Measurements from ENCODE around the gene COL20A1.

The COL20A1 gene

DNA sequence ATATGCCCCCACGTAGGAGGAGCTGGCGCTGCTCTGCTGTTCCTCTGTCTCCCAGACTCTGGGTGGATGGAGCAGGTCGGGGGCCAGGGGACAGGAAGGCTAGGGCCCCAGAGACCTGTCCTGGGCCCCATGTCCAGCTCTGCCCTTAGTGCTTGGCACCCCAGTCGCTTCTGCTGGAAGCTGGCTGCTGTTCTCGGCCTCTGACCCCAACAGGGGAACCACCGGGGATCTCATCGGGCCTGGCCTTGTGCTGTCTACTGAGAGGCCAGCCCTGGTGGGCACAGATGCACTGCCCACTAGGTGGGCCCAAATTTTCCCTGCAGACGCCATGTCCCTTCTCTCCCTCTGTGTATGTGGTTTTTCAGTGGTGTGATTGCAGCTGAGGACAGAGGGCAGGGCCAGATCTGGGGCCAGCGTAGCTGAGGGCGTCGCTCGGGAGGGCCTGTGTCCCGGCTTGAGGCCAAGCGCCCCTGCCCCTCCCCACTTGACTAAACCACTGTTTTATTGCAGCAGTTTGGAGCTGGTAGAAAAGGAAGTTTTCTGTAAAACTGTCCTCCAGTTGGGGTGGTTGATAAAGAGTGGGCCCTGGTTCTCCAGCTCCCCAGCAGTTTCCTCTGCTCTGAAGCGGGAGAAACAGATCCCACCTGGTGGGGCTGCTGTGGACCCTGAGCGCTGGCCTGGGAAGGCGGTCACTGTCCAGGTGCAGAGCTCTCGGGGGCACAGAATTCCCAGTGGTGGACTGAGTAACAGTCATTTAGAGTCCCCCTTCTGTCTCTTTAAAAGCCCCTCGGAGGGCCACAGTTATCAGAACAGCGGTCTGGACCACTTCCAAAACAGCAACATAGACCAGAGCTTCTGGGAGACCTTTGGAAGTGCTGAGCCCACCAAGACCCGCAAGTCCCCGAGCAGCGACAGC, 5.9 kb upstream of the COL20A1 start:
- TF ChIP-seq, protein P1, sequence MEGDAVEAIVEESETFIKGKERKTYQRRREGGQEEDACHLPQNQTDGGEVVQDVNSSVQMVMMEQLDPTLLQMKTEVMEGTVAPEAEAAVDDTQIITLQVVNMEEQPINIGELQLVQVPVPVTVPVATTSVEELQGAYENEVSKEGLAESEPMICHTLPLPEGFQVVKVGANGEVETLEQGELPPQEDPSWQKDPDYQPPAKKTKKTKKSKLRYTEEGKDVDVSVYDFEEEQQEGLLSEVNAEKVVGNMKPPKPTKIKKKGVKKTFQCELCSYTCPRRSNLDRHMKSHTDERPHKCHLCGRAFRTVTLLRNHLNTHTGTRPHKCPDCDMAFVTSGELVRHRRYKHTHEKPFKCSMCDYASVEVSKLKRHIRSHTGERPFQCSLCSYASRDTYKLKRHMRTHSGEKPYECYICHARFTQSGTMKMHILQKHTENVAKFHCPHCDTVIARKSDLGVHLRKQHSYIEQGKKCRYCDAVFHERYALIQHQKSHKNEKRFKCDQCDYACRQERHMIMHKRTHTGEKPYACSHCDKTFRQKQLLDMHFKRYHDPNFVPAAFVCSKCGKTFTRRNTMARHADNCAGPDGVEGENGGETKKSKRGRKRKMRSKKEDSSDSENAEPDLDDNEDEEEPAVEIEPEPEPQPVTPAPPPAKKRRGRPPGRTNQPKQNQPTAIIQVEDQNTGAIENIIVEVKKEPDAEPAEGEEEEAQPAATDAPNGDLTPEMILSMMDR (IDR thresholded peaks at IDR 0.05; ENCODE audit: control insufficient read depth, extremely low read depth, insufficient read depth), result no peak
- DNase-seq (ENCODE audit: low read depth), result no peak
- no peak overlapping the region for H3K4me3 ChIP-seq (ENCODE audit: low read depth, low read length)

- TF ChIP-seq, protein P1 (IDR thresholded peaks at IDR 0.05; ENCODE audit: control insufficient read depth, extremely low read depth, insufficient read depth), result no peak
- H3K4me3 ChIP-seq (ENCODE audit: low read depth, low read length), result no peak overlapping the region
- DNase-seq (ENCODE audit: low read depth), result no peak
These were observed 5.0 kb upstream of the COL20A1 start for GRCh38 chr20:63287697-63288580.

DNA sequence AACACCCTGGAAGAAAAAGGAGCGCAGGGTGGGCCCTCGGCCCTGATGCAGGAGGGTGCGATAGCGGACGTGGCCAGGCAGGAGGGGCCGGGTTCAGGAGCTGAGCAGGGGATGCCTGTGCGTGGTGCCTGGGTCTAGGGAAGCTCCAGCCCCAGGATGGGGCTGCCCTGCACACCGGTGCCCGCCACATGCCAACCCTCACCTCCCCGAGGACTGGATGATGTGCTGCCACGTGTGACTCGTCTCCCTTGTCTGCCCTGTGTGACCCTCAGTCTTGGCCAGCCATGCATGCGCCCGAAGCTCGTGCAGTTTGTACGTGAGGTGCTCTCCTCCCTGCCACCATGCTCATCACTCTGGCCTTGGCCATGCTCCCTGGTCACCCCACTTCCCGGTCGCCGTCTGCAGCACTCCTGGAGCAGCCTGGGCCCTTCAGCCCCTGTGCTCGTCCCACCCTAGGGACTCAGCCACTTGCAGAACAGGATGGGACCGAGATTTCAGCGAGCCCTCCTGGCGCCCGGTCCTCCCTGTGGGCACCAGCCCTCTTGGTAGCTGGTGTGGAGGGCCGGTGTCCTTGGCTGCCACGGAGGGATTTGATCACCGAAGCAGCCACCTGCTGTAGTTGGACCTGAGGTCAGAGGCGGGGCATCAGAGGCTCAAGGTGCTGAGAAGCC, 4.3 kb upstream of the COL20A1 start:
- DNase-seq (ENCODE audit: low read depth), result no peak
- TF ChIP-seq, protein P1 (IDR thresholded peaks at IDR 0.05; ENCODE audit: control insufficient read depth, extremely low read depth, insufficient read depth), result no peak
- H3K4me3 ChIP-seq (ENCODE audit: low read depth, low read length), result no peak overlapping the region

DNA sequence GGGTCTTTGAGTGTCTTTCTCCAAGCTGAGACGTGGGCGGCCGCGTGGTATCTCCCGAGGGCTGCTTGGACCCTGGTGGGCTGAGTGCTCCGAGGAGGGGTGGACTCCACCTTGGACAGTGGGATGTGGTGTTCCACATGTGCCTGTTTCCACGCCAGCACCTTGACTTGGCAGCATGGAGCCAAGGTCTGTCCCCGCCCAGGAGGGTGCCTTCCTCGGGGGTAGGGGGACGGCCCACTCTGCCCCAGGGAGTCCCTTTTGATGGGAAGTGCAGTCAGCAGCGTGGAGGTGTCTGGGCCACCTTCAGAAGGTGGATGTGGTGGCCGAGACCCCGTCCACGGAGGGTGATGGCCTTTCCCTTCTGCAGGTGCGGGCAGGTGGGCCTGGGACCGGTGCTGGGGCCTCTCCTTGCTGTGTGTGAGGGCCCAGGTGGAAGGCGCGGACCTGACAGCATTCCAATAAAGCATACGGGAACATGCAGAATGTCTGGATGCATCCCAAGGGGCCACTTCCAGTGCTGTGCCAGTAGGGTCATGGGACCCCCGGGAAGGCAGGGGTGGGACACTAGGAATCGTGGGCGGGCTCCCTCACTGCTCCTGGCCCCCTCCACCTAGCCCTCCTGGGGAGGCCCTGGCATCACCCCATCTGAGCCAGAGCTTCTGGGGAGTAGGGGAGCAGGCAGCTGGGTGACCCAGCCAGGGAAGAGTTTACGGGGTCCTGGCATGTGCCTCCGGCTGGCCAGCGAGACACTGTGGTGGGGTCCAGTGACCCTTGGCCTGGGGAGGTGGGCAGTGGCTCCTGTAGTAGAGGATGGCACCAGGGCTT, 3.5 kb upstream of the COL20A1 start:
- no peak for DNase-seq (ENCODE audit: low read depth)
- TF ChIP-seq, protein P1 (IDR thresholded peaks at IDR 0.05; ENCODE audit: control insufficient read depth, extremely low read depth, insufficient read depth), result no peak
- H3K4me3 ChIP-seq (ENCODE audit: low read depth, low read length), result no peak overlapping the region

DNA sequence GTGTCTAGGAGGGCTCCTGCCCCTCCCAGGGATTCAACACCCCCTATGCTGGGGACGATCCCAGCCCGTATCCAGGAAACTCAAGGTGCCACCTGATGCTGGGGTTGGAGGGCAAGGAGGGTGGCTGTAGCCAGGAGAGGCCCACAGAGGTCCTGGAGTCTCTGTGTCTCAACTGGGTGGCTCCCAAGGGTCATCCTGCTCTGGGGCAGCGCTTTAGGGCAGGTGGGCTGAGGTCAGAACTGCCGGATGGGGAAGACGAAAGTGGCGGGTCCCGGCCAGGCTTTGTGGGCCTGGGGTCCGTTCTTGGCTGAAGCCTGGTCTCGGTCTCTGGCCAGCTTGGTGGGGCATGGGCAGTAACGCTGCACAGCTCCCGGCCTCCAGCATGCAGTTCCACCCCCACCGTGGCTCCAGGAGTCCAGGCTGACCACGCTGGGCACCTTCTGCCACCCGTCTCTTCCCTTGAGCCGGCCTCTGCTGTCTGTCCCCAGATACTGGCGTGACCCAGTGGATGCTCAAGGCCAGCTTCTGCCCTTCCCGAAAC, 2.8 kb upstream of the COL20A1 start:
- H3K4me3 ChIP-seq (ENCODE audit: low read depth, low read length), result no peak overlapping the region
- no peak for DNase-seq (ENCODE audit: low read depth)
- TF ChIP-seq, protein P1 (IDR thresholded peaks at IDR 0.05; ENCODE audit: control insufficient read depth, extremely low read depth, insufficient read depth), result no peak
